ENCODE results near the gene NEK1. TPM values are rescaled to one million over a fixed set of nuclear protein-coding genes. Genes with fewer than 3 reads are reported as not detected.
"Not testable (repeated sequence)": the region's sequence is repeated elsewhere in the genome, so short reads cannot be mapped to it uniquely, and the experiment has no call there.

NEK1 gene
- total and polyA plus RNA-seq, 7 donors, result 3.9 to 19.1 (median 16.1) TPM

DNA sequence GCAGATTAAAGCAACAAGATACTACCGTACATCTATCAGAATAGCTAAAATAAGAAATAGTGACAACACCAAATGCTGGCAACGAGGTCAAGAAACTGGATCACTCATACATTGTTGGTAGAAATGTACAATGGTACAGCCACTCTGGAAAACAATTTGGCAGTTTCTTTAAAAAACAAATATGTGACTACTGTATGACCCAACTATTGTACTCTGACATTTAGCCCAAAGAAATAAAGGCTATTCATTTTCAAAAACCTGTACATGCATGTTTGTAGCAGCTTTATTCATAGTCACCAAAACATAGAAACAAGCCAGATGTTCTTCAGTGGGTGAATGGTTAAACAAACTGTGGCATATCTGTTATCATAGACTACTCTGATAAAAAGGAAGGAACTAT, 16.2 kb upstream of the NEK1 start:
- no peak for TF ChIP-seq EP300 (IDR thresholded peaks at IDR 0.05)
- TF ChIP-seq, protein P1, sequence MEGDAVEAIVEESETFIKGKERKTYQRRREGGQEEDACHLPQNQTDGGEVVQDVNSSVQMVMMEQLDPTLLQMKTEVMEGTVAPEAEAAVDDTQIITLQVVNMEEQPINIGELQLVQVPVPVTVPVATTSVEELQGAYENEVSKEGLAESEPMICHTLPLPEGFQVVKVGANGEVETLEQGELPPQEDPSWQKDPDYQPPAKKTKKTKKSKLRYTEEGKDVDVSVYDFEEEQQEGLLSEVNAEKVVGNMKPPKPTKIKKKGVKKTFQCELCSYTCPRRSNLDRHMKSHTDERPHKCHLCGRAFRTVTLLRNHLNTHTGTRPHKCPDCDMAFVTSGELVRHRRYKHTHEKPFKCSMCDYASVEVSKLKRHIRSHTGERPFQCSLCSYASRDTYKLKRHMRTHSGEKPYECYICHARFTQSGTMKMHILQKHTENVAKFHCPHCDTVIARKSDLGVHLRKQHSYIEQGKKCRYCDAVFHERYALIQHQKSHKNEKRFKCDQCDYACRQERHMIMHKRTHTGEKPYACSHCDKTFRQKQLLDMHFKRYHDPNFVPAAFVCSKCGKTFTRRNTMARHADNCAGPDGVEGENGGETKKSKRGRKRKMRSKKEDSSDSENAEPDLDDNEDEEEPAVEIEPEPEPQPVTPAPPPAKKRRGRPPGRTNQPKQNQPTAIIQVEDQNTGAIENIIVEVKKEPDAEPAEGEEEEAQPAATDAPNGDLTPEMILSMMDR (IDR thresholded peaks at IDR 0.05), result no peak
- no peak for TF ChIP-seq POLR2AphosphoS5 (IDR thresholded peaks at IDR 0.05)
- TF ChIP-seq POLR2A (IDR thresholded peaks at IDR 0.05), result no peak
- 92 to 93% methylated on average over 2 of the region's 2 CpGs for WGBS, 2 donors
- Histone ChIP-seq H3K4me1 (no peaks in the 10 kb centered on the region), H3K27me3 (no peaks in the 10 kb centered on the region), H3K9me3 (no peaks in the 10 kb centered on the region), H3K27ac (no peak overlapping the region), H3K4me3 (no peak overlapping the region), H3K36me3 (no peaks in the 10 kb centered on the region)
- DNase-seq, result no peak
- intact Hi-C loops (cut with DNase I), result no loop called here

- Histone ChIP-seq H3K4me3 (no peak overlapping the region), H3K36me3 (no peaks in the 10 kb centered on the region), H3K27me3 (no peaks in the 10 kb centered on the region), H3K9me3 (no peaks in the 10 kb centered on the region), H3K27ac (no peak overlapping the region), H3K4me1 (peaks cover 0 to 11% (median 5%) of the 10 kb centered on the region in 4 donors)
- no peak for DNase-seq
- intact Hi-C loops (cut with DNase I), result no loop called here
- TF ChIP-seq, protein P1 (IDR thresholded peaks at IDR 0.05), result no peak
- no peak for TF ChIP-seq EP300 (IDR thresholded peaks at IDR 0.05)
- no peak for TF ChIP-seq POLR2A (IDR thresholded peaks at IDR 0.05)
- no peak for TF ChIP-seq POLR2AphosphoS5 (IDR thresholded peaks at IDR 0.05)
- 95 to 98% methylated on average over 1 of the region's 1 CpG for WGBS, 2 donors
These were observed 14.9 kb upstream of the NEK1 start for GRCh38 chr4:169627307-169627706.

DNA sequence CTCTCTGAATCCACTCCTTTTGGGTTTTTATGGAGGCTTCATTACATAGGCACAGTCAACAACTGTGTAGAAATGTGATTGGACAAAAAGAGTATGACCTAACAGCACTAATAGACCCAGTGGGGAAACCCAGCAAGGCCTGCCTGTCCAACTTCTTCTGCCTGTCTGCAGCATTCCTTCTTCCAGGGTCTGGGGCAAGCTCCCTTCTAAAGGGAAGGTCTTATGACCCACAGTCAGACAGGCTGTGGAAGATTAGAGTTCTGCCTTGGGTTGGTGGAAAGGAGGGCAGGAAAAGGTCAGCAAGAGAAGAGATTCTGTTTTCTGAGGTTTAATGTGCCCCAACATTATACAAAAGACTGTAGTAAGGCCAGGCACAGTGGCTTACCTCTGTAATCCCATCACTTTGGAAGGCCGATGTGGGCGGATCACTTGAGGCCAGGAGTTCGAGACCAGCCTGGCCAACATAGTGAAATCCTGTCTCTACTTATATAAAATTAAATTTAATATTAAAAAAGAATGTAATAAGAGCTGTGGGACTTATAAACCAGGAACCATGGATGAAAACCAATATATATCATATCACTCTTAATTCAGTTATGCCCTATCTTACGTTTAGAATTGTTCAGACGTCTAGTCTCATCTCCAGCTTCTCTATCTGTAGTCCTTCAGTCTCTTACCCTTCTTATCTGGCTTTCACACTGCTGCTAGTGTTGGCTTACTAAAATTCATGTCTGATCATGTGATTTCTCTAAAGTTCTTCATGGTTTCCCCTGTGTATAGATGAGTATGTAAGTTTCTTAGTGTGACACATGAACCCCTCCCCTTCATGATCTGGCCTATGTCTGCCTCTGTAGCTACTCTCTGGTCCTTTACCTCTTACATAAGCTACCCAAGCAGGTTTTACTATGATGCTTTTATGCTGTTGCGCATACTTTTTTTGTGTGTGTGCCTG, 14.2 kb upstream of the NEK1 start:
- WGBS, 2 donors, result 95% methylated on average over 6 of the region's 6 CpGs
- TF ChIP-seq POLR2A (IDR thresholded peaks at IDR 0.05) (no peak), EP300 (IDR thresholded peaks at IDR 0.05) (no peak)
- H3K9me3 ChIP-seq, result no peaks in the 10 kb centered on the region
- no peaks in the 10 kb centered on the region for H3K36me3 ChIP-seq
- H3K4me3 ChIP-seq, result no peak overlapping the region
- H3K27me3 ChIP-seq, result no peaks in the 10 kb centered on the region
- intact Hi-C loops (cut with DNase I), result no loop called here
- no peak for DNase-seq
- no peak overlapping the region for H3K27ac ChIP-seq
- peaks cover 0 to 18% (median 11%) of the 10 kb centered on the region in 4 donors for H3K4me1 ChIP-seq

- H3K9me3 ChIP-seq, result no peaks in the 10 kb centered on the region
- no peak overlapping the region for H3K27ac ChIP-seq
- DNase-seq, result no peak
- H3K27me3 ChIP-seq, result no peaks in the 10 kb centered on the region
- peaks cover 0 to 24% (median 15%) of the 10 kb centered on the region in 4 donors for H3K4me1 ChIP-seq
- H3K4me3 ChIP-seq, result no peak overlapping the region
- TF ChIP-seq EP300 (IDR thresholded peaks at IDR 0.05) (no peak), POLR2AphosphoS5 (IDR thresholded peaks at IDR 0.05) (no peak), POLR2A (IDR thresholded peaks at IDR 0.05) (no peak)
- TF ChIP-seq, protein P1 (IDR thresholded peaks at IDR 0.05), result no peak
- WGBS, 2 donors, result 96 to 97% methylated on average over 5 of the region's 5 CpGs
- no peaks in the 10 kb centered on the region for H3K36me3 ChIP-seq
- intact Hi-C loops (cut with DNase I), result no loop called here
These were observed 13.5 kb upstream of the NEK1 start for GRCh38 chr4:169625886-169626285.

DNA sequence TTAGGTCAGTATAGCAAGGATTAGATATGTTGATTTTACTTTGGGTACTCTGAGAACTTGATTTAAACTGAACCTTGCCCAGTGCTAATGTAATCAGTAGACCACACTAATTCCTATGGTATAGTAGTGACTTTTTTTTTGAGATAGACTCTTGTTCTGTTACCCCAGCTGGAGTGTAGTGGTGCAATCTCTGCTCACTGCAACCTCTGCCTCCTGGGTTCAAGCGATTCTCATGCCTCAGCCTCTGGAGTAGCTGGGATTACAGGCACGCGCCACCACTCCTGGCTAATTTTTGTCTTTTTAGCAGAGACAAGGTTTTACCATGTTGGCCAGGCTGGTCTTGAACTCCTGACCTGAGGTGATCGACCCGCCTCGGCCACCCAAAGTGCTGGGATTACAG, 11.6 kb upstream of the NEK1 start:
- H3K36me3 ChIP-seq; DNase-seq; intact Hi-C loops (cut with DNase I); H3K9me3 ChIP-seq; H3K27ac ChIP-seq; H3K4me3 ChIP-seq; H3K27me3 ChIP-seq: not testable (repeated sequence)
- WGBS, 2 donors, result 88 to 97% methylated on average over 6 of the region's 6 CpGs
- H3K4me1 ChIP-seq, result peaks cover 0 to 30% (median 17%) of the 10 kb centered on the region in 4 donors
